HepG2 (cell line): Measurements from ENCODE around the gene CDKN1C. TPM values are rescaled to one million over a fixed set of nuclear protein-coding genes. Genes with fewer than 3 reads are reported as not detected.

Source experiments
- ARNT2 ChIP-seq: sonication (generic); formaldehyde crosslinking; IDR thresholded peaks from 2 replicates; pipeline ENCODE4 v1.8.0; 2022; ENCODE audit warnings: mild to moderate bottlenecking, low read depth, missing genetic modification reagents, moderate library complexity
- CEBPB ChIP-seq: IDR thresholded peaks from 2 replicates; pipeline ENCODE4 v1.6.1; 2011; ENCODE audit warnings: low read depth, low read length, improper control_type of control experiment, borderline replicate concordance
- HOXD1 ChIP-seq: sonication (generic); formaldehyde crosslinking; IDR thresholded peaks from 2 replicates; pipeline ENCODE4 v1.5.0; 2020; ENCODE audit warnings: missing genetic modification reagents
- IRF9 ChIP-seq: sonication (generic); formaldehyde crosslinking; IDR thresholded peaks from 2 replicates; pipeline ENCODE4 v1.8.0; 2022; ENCODE audit warnings: missing genetic modification reagents, mild to moderate bottlenecking, borderline replicate concordance
- IRX3 ChIP-seq: sonication (generic); formaldehyde crosslinking; IDR thresholded peaks from 2 replicates; pipeline ENCODE4 v1.8.1; 2023; ENCODE audit warnings: mild to moderate bottlenecking, low read depth, missing genetic modification reagents, borderline replicate concordance
- MNT ChIP-seq: fragments of 450-650 bp; IDR thresholded peaks from 2 replicates; pipeline ENCODE4 v1.6.1; 2016
- MTA1 ChIP-seq: sonication (generic); formaldehyde crosslinking; IDR thresholded peaks from 2 replicates; pipeline ENCODE4 v1.4.0; 2020; ENCODE audit warnings: missing genetic modification reagents, mild to moderate bottlenecking, borderline replicate concordance
- NFE2L1 ChIP-seq: sonication (generic); formaldehyde crosslinking; IDR thresholded peaks from 2 replicates; pipeline ENCODE4 v1.4.0; 2020; ENCODE audit warnings: missing genetic modification reagents, mild to moderate bottlenecking, borderline replicate concordance
- NPAS2 ChIP-seq: sonication (generic); formaldehyde crosslinking; IDR thresholded peaks from 2 replicates; pipeline ENCODE4 v1.8.0; 2022; ENCODE audit warnings: mild to moderate bottlenecking, missing genetic modification reagents, borderline replicate concordance
- RAD51 ChIP-seq: fragments of 450-650 bp; IDR thresholded peaks from 2 replicates; pipeline ENCODE4 v1.6.1; 2016; ENCODE audit warnings: borderline replicate concordance
- RFX1 ChIP-seq: fragments of 450-650 bp; IDR thresholded peaks from 2 replicates; pipeline ENCODE4 v1.6.1; 2017
- RFXAP ChIP-seq: sonication (generic); formaldehyde crosslinking; IDR thresholded peaks from 2 replicates; pipeline ENCODE4 v1.4.0; 2020; ENCODE audit warnings: missing genetic modification reagents, borderline replicate concordance
- SATB2 ChIP-seq: sonication (generic); formaldehyde crosslinking; IDR thresholded peaks from 2 replicates; pipeline ENCODE4 v1.5.0; 2020; ENCODE audit warnings: missing genetic modification reagents
- SIX4 ChIP-seq: sonication (generic); formaldehyde crosslinking; IDR thresholded peaks from 2 replicates; pipeline ENCODE4 v1.4.0; 2020; ENCODE audit warnings: missing genetic modification reagents
- TRIM24 ChIP-seq: sonication (generic); formaldehyde crosslinking; IDR thresholded peaks from 2 replicates; pipeline ENCODE4 v1.8.0; 2022; ENCODE audit warnings: mild to moderate bottlenecking, missing genetic modification reagents
- ZBTB39 ChIP-seq: sonication (generic); formaldehyde crosslinking; IDR thresholded peaks from 2 replicates; pipeline ENCODE4 v1.5.0; 2020; ENCODE audit warnings: missing genetic modification reagents
- ZNF10 ChIP-seq: sonication (generic); formaldehyde crosslinking; IDR thresholded peaks from 2 replicates; pipeline ENCODE4 v1.4.0; 2020; ENCODE audit warnings: mild to moderate bottlenecking, low read depth, missing genetic modification reagents, borderline replicate concordance
- ZNF333 ChIP-seq: sonication (generic); formaldehyde crosslinking; IDR thresholded peaks from 2 replicates; pipeline ENCODE4 v1.4.0; 2020; ENCODE audit warnings: mild to moderate bottlenecking, missing genetic modification reagents, borderline replicate concordance
- ZNF549 ChIP-seq: sonication (generic); formaldehyde crosslinking; IDR thresholded peaks from 2 replicates; pipeline ENCODE4 v1.5.0; 2020; ENCODE audit warnings: missing genetic modification reagents
- ZNF619 ChIP-seq: sonication (generic); formaldehyde crosslinking; IDR thresholded peaks from 2 replicates; pipeline ENCODE4 v1.4.0; 2020; ENCODE audit warnings: mild to moderate bottlenecking, missing genetic modification reagents
- ZNF674 ChIP-seq: sonication (generic); formaldehyde crosslinking; IDR thresholded peaks from 2 replicates; pipeline ENCODE4 v1.5.0; 2020; ENCODE audit warnings: low read depth, mild to moderate bottlenecking, missing genetic modification reagents
- ZSCAN31 ChIP-seq: sonication (generic); formaldehyde crosslinking; IDR thresholded peaks from 2 replicates; pipeline ENCODE4 v1.5.0; 2020; ENCODE audit warnings: low read depth, mild to moderate bottlenecking, missing genetic modification reagents
- ZXDC ChIP-seq: sonication (generic); formaldehyde crosslinking; IDR thresholded peaks from 2 replicates; pipeline ENCODE4 v1.5.0; 2020; ENCODE audit warnings: mild to moderate bottlenecking, missing genetic modification reagents
- polyA plus RNA-seq, 8 experiments: library from polyadenylated mRNA; depleted of rRNA in 3 of 8; stranded (reverse) in 7 of 8; unstranded in 1 of 8; fragments of >200 nt; fragmentation: Illumina TruSeq in 4 of 8; extraction: Trizol in 4 of 8; gene quantifications; 2 replicates each; pipeline versions ENCODE4 v1.2.1 to v1.2.3, GENCODE V29; 2011 to 2016; ENCODE audit warnings: low read depth in 4 of 8, missing spikeins in 1 of 8, mixed read lengths in 1 of 8; ENCODE audit not compliant: insufficient read depth in 1 of 8
- total RNA-seq, 5 experiments: library from RNA; depleted of rRNA; stranded (reverse); fragments of >200 nt; fragmentation: Illumina TruSeq; extraction: Trizol; gene quantifications; 2 replicates each; pipeline ENCODE4 v1.2.3, GENCODE V29; 2016; ENCODE audit warnings: low read depth in 1 of 5

Gene CDKN1C
- total and polyA plus RNA-seq, 2 of the 13 experiments (the other 11 are each of a cell fraction or from before 2014, with no cell fraction given): not detected

- peak; percentile 89 for TF ChIP-seq NFE2L1 (CRISPR knock-in tag)
- TF ChIP-seq ARNT2 (CRISPR knock-in tag): no peak
- TF ChIP-seq RFX1: no peak
- peak; percentile 48; the same call in 1 of the 2 replicates for TF ChIP-seq MTA1 (CRISPR knock-in tag)
- TF ChIP-seq CEBPB: no peak
- TF ChIP-seq IRF9: no peak
- no peak for TF ChIP-seq ZNF10
- 0 out of 2 replicates have a peak, but pooled peaks have one; percentile 16 for TF ChIP-seq RFXAP (CRISPR knock-in tag)
- TF ChIP-seq RAD51: no peak
- no peak for TF ChIP-seq NPAS2 (CRISPR knock-in tag)
- no peak for TF ChIP-seq ZNF674 (CRISPR knock-in tag)
- TF ChIP-seq ZXDC: 0 out of 2 replicates have a peak, but pooled peaks have one; percentile 59
- TF ChIP-seq SIX4 (CRISPR knock-in tag): no peak
- TF ChIP-seq ZSCAN31 (CRISPR knock-in tag): 0 out of 2 replicates have a peak, but pooled peaks have one; percentile 46
- TF ChIP-seq MNT: no peak
- TF ChIP-seq TRIM24 (CRISPR knock-in tag): no peak
- TF ChIP-seq ZBTB39: no peak
- TF ChIP-seq SATB2: no peak
- no peak for TF ChIP-seq ZNF333 (CRISPR knock-in tag)
- no peak for TF ChIP-seq HOXD1 (CRISPR knock-in tag)
- TF ChIP-seq ZNF619: no peak
- no peak for TF ChIP-seq ZNF549 (CRISPR knock-in tag)
- TF ChIP-seq IRX3 (CRISPR knock-in tag): no peak
Measured at GRCh38 chr11:2902784-2903671, 17.5 kb upstream of the CDKN1C start (continued).
